Anterior cingulate cortex (tissue), 58 donors: ENCODE measurements around the gene SMC3.
"Not testable (repeated sequence)": the region's sequence is repeated elsewhere in the genome, so short reads cannot be mapped to it uniquely, and the experiment has no call there.

Source experiments
- DNase-seq, 58 donors: peaks; one replicate each; lab custom pipeline; 2025; lab: John Stamatoyannopoulos, UW

Gene SMC3

DNA sequence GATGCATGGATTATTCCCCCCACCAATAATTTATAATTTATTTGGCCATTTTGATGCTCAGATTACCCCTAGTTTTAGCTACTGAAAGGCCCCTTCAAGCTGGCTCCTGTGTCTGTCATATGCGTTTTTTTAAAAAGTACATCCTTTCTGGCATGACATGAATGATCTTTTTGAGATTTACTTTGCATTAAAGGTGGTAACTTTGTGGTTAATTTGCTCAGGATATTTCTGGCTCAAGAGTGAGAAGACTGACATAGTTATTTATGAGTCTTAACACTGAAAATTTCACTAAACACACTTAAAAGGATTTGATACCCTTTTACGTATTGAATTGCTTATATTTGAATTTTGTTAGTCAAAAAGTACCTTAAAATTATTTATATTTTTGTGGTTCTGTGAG is 5.4 kb downstream of the SMC3 start:
- DNase-seq: no peak

DNA sequence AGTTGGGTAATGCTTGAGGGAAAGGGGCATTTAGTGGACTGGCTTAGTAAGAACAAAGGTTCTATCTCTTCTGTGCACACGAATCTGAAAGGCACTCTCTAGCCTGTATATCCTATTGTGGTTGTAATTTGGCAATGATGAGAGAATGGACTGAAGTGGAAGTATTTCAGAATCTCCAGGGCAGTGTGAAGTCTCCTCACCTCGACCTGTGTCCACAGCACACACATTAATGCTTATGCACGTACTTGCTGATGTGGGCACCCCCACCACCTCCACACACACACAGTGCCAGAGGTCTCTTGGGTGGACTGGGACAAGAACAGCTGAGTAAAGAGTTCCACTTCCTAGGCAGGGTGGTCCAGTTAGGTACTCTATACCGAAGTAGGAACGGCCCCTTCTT is 6.9 kb downstream of the SMC3 start:
- no peak for DNase-seq

DNA sequence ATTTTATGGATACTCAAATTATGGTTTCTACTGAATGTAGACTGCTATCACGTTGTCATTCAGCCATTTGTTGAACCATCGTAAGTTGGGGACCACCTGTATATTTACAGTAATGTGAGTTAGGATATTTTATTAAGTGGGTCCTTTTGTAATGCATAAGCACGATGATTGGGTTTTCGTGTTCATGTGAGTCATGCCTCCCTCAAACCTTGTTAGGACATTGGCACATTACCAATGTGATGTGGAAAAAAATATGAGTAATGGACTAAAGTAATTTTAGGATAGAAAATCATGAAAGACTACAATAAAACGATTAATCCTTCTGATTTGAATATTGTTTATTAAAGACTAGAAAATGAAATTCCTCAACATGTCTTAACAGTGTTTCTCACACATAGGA is 8.7 kb downstream of the SMC3 start:
- no peak for DNase-seq

- no peak for DNase-seq
Observed at GRCh38 chr10:110577056-110577455, 9.6 kb downstream of the SMC3 start.

DNA sequence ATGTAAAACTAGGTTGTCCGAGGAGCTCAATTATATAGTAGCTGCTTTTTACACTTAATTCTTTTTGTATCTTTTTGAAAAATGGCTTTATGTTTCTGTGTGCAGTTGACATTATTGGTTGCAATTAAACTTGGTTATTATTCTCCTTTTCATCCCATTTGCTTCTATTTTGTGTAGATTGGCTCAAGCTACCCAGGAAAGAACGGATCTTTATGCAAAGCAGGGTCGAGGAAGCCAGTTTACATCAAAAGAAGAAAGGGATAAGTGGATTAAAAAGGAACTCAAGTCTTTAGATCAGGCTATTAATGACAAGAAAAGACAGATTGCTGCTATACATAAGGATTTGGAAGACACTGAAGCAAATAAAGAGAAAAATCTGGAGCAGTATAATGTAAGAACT is 16.5 kb downstream of the SMC3 start:
- DNase-seq: no peak

DNA sequence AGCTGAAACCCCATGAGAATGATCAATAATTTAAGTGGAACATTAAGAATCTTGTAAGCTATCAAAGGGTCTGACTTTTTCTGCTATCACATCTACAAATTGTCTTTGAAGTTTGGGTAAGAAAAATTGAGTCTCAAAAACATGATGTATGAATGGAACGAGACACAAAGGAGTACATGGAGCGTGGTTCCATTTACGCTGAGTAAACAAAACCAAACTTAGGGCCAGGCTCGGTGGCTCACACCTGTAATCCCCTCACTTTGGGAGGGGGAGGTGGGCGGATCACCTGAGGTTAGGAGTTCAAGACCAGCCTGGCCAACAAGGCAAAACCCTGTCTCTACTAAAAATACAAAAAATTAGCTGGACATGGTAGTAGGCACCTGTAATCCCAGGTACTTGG is 24.3 kb downstream of the SMC3 start:
- DNase-seq: no peak

DNA sequence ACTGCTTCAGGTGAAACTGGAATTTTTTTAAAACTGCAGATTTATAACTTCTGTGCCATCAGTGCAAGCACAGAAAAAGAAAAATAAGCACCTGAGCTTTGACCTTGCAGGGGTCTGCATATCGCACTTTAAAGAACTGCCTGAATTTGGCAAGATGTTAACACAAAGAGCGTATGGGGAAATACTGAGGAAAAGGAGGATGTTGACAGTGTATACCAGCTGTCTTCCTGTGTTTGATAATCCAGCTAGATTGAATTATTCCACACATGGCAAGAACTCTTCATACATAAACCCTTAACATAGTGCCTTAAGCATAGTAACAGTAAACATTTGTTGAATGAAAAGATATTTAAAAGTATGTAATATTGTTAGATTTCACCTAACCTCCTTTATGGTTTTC is 30.0 kb downstream of the SMC3 start:
- DNase-seq: no peak

DNA sequence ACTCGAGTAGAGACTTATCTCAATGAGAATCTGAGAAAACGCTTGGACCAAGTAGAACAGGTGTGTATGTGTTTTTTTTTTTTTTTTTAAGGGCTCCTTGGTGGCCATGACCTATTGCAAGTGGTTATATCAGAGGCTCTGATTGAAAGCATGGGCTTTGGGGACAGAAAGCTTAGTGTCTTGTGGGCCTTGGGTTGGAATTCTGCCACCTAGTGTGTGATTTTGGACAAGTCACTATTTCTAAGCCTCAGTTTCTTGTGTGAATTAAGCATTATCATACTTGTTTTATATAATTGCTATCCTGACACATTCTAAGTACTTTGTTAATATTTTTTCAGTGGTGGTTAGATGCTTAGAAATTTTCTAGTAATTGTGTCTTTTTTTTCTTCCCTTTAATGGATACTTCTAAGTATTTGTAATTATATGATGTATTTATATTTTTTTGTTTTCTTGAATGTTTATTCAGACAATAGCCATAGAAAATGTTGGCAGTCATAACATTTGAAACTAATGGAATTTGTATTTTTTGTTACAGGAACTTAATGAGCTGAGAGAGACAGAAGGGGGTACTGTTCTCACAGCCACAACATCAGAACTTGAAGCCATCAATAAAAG is 33.1 kb downstream of the SMC3 start:
- DNase-seq: peak in 6 of 58 donors; percentile 2 to 20 (median 6)

DNA sequence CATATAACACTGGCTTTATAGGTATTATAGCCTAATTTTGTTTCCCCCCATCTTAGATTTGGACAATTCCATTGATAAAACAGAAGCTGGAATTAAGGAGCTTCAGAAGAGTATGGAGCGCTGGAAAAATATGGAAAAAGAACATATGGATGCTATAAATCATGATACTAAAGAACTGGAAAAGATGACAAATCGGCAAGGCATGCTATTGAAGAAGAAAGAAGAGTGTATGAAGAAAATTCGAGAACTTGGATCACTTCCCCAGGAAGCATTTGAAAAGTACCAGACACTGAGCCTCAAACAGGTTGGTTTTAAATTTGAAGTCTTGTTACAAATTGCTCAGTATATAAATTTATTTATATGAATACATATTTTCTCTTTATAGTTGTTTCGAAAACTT is 34.1 kb downstream of the SMC3 start:
- DNase-seq: no peak

- no peak for DNase-seq
Observed at GRCh38 chr10:110608087-110608486, 40.6 kb downstream of the SMC3 start.

DNA sequence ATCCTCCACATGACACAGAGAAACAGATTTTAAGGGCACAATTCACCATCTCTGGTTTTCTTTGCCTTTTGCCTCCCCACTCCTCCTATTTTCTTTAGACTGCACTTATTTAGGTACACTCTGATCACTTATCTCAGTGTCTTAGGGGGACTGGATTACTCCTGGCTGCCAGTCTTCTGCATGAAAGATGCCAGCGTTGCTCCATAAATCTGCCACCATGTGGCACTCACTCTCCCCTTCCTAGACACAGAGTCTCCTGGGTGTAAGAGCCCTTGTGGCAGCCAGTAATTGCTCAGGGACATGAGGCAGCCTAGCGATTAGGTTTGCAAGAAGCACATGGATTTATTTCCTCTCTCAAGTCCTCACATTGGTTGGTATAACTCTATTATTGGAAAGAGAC is 42.1 kb downstream of the SMC3 start:
- peak in 3 of 58 donors; percentile 3 to 6 (median 6) for DNase-seq

- DNase-seq: peak in 26 of 58 donors; percentile 3 to 47 (median 14)
Observed at GRCh38 chr10:110610308-110610774, 42.8 kb downstream of the SMC3 start.

DNA sequence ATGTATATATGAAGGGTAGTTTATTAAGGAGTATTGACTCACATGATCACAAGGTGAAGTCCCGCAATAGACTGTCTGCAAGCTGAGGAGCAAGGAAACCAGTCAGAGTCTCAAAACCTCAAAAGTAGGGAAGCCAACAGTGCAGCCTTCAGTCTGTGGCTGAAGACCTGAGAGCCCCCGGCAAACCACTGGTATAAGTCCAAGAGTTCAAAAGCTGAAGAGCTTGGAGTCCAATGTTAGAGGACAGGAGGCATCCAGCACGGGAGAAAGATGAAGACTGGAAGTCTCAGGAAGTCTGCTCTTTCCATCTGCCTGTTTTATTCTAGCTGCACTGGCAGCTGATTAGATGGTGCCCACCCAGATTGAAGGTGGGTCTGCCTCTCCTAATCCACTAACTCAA is 43.3 kb downstream of the SMC3 start:
- DNase-seq: not testable (repeated sequence)

DNA sequence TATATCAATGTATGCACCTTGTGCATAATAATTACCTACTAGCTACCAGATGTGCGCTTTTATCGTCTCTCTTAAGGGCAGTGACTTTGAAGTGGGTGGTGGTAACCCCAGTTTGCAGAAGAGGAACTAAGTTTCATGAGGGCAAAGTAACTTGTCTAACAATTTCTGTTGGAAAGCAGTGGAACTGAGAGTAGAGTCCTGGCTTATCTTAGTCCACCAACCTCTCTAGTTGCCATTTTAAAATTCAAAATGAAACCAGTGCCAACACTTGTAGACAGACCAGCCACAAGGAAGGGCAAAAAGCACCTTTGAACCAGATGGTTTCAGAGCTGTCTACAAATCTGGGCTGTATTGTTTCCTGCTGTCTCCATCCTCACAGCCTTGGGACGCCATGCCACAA is 44.6 kb downstream of the SMC3 start:
- no peak for DNase-seq

- DNase-seq: no peak
Observed at GRCh38 chr10:110612629-110613028, 45.1 kb downstream of the SMC3 start.

- DNase-seq: no peak
Observed at GRCh38 chr10:110613341-110613995, 46.0 kb downstream of the SMC3 start.

- DNase-seq: no peak
Observed at GRCh38 chr10:110613996-110614495, 46.6 kb downstream of the SMC3 start.

GRCh38 chr10:110615057-110615747 is 47.7 kb downstream of the SMC3 start:
- DNase-seq: no peak

DNA sequence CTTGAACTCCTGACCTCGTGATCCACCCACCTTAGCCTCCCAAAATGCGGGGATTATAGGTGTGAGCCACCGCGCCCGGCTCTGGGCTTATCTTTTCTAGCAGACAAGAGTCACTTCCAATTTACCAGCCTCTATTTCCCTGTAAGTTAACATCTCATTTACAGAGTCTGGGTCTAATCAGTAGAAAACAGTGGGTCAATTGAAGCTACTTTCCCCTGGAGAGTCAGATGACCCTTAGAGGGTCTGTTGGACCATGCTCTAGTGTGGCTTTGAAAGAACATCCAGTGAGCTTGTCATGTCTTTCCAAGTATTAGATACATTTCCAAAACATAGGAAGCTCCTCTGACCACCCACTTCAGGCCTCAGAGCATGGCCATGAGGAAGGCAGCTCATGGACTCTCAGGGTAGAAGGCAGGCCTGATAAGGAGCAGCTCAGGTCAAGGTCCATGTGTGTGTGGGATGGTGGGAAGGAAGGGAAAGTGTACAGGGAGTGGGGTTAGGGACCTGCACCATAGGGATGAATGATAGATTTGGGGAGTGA is 49.1 kb downstream of the SMC3 start:
- no peak for DNase-seq

GRCh38 chr10:110617425-110618229 is 50.1 kb downstream of the SMC3 start:
- no peak for DNase-seq

DNA sequence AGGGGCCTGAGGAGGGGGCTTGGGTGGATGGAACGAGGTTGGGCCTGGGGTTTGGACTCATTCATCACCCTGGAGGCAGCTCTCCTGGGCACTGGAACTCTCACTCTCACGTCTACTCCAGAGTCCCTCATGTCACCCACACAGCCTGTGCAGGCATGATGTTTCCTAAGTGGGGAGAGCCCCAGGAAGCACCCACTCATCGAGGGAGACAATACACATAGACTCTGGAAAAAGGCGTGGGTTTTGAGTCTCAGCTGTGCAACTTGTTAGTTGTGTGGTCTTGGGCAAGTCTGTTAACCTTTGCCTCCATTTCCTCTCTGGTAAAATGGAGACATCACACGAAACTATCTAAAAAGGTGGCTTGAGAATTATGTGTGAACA is 50.7 kb downstream of the SMC3 start:
- DNase-seq: no peak
